Immature natural killer cell (primary cell): ENCODE results near the gene TANGO2. TPM values are rescaled to one million over a fixed set of nuclear protein-coding genes. Genes with fewer than 3 reads are reported as not detected.

Source experiments
- DNase-seq, 3 donors: peaks; one replicate each; pipeline ENCODE4 v3.0.0; 2022; ENCODE audit warnings: mixed read lengths in 1 of 3
- H3K27ac Mint-ChIP-seq, 6 donors: one replicate each; pipeline ENCODE4 v1.8.0; 2020; ENCODE audit warnings: mixed read lengths in 6 of 6, mild to moderate bottlenecking in 5 of 6, inconsistent platforms in 4 of 6, moderate library complexity in 3 of 6
- H3K27me3 Mint-ChIP-seq, 3 donors: one replicate each; pipeline ENCODE4 v1.8.0; 2020 to 2021; ENCODE audit warnings: low read depth in 3 of 3, mild to moderate bottlenecking in 3 of 3, mixed read lengths in 3 of 3, moderate library complexity in 3 of 3, inconsistent platforms in 1 of 3
- H3K36me3 Mint-ChIP-seq, 3 donors: one replicate each; pipeline ENCODE4 v1.8.0; 2020; ENCODE audit warnings: mixed read lengths in 3 of 3, inconsistent platforms in 2 of 3, mild to moderate bottlenecking in 2 of 3
- H3K4me1 Mint-ChIP-seq, 2 donors: one replicate each; pipeline ENCODE4 v1.8.0; 2020; ENCODE audit warnings: inconsistent platforms in 2 of 2, mild to moderate bottlenecking in 2 of 2, mixed read lengths in 2 of 2, moderate library complexity in 1 of 2
- H3K4me3 Mint-ChIP-seq, 5 donors: one replicate each; pipeline ENCODE4 v1.8.0; 2020; ENCODE audit warnings: mild to moderate bottlenecking in 5 of 5, mixed read lengths in 5 of 5, inconsistent platforms in 3 of 5, moderate library complexity in 3 of 5
- H3K9me3 Mint-ChIP-seq, 6 donors: one replicate each; pipeline ENCODE4 v1.8.0; 2020; ENCODE audit warnings: mild to moderate bottlenecking in 6 of 6, mixed read lengths in 6 of 6, inconsistent platforms in 4 of 6, moderate library complexity in 3 of 6
- polyA plus RNA-seq, 3 donors: library from polyadenylated mRNA; unstranded; fragments of 300-500 nt; fragmentation: Illumina TruSeq; gene quantifications; one replicate each; pipeline ENCODE4 v1.2.3, GENCODE V29; 2021

Gene TANGO2
- polyA plus RNA-seq, 3 donors from 2014 or later, result 43.3 to 68.6 (median 56.6) TPM

DNA sequence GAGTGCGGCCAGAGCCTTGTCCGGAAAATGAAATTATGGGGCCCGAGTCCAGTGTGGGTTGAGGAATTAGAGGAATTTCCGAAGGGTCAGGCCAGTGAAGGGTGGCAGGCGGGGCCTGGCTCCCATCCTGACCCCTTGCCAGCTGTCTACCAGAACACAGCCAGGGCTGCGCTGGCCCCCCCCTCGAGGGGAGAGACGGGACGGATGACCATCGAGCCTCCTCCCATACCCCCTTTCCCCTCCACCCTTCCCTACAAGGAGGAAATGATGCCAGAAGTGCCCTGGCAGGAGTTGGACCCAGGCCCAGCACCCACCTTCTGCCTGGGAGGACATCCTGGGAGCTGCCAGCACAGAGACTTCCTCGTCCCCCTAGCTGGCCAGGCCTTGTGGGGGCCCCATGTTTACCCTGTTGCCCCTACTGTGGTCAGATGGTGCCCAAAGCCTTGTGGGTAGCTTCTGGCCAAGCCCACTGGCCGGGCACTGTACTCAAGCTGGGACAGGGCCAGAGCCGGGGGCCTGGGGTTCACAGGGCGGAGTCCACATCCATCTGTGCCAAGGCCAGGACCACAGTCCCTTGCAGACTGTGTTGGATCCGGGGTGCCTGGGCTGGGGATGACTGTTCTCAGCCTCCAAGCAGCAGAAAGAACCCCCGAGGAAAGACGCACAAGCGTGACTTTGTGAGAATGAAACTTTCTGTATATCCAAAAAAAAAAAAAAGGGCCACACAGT lies 25.1 kb upstream of the TANGO2 start:
- H3K4me3 Mint-ChIP-seq, result no peak overlapping the region

DNA sequence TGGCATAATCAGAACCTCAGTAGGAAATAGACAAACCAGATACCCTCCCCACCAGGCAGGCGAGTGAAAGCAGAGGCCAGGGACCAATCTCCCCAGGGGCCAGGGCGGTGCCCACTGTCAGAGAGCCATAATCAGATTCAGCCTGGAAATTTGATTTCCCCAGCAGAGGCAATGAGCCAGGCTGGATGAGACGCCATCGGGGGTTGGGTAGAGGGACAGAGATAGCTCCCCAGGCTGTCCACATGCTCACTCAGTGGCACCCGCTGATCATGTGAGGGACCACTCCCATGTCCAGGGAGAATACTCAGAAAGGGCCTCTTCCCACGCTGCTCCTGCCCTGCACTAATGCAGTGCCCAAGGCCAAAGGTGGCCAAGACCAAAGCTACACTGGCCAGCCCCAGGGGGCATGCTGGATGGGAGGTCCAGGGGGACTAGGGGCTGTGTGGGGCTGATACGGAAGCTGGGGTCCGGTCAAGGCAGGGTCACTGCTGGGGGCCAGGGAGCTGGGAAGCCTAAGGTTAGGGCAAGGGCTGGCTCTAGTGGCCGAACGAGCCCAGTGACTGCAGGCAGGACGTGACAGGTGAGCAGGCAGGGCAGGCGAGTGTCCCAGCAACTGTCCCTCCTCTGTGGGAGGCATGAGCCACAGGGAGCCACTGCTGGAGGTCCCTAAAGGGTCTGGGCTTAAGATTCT lies 24.1 kb upstream of the TANGO2 start:
- Mint-ChIP-seq H3K36me3 (peaks cover 0 to 4% (median 3%) of the 10 kb centered on the region in 3 donors), H3K27me3 (peaks cover 0 to 1% (median 0%) of the 10 kb centered on the region in 3 donors), H3K4me3 (no peak overlapping the region), H3K27ac (no peak overlapping the region), H3K9me3 (no peaks in the 10 kb centered on the region), H3K4me1 (no peaks in the 10 kb centered on the region)
- DNase-seq, result no peak

More for the DNA sequence above, 25.1 kb upstream of the TANGO2 start:
- DNase-seq, result no peak
- Mint-ChIP-seq H3K36me3 (no peaks in the 10 kb centered on the region), H3K9me3 (no peaks in the 10 kb centered on the region), H3K27ac (no peak overlapping the region), H3K27me3 (peaks cover 0 to 1% (median 0%) of the 10 kb centered on the region in 3 donors), H3K4me1 (no peaks in the 10 kb centered on the region)

DNA sequence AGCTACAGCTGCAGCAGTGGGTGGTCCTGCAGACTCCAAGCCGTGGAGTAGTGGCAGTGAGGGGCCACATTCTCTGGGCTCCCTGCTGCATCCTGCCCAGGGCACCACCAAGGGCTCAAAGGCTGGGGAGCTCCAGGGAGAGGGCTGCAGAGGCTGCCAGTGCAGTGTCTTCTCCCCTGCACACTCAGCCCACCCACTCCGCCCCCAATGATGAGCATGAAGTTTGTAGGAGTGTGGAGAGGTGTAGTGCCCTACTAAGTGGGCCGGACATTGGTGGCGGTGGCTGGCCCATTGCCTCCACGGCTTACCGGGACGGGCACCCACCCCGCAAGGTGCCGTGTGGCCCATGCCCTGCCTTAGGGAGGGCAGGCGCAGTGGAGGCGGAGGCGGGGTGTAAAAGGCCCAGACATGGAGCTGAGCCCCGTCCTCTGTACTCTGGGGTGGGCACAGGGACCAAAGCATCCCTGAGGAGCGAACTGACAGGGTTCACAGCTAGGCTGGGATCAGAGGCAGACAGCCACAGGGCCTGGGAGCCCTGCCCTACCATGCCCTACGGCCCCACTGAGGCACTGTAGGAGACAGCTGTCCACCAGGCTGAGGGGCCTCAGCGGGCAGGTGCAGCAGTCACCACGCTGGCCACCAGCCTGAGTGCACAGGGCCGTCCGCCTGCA lies 23.2 kb upstream of the TANGO2 start:
- Mint-ChIP-seq H3K9me3 (peaks cover 0 to 2% (median 0%) of the 10 kb centered on the region in 6 donors), H3K27ac (no peak overlapping the region), H3K27me3 (peaks cover 0 to 1% (median 0%) of the 10 kb centered on the region in 3 donors), H3K4me3 (no peak overlapping the region), H3K4me1 (no peaks in the 10 kb centered on the region), H3K36me3 (peaks cover 0 to 5% (median 3%) of the 10 kb centered on the region in 3 donors)
- DNase-seq, result no peak

DNA sequence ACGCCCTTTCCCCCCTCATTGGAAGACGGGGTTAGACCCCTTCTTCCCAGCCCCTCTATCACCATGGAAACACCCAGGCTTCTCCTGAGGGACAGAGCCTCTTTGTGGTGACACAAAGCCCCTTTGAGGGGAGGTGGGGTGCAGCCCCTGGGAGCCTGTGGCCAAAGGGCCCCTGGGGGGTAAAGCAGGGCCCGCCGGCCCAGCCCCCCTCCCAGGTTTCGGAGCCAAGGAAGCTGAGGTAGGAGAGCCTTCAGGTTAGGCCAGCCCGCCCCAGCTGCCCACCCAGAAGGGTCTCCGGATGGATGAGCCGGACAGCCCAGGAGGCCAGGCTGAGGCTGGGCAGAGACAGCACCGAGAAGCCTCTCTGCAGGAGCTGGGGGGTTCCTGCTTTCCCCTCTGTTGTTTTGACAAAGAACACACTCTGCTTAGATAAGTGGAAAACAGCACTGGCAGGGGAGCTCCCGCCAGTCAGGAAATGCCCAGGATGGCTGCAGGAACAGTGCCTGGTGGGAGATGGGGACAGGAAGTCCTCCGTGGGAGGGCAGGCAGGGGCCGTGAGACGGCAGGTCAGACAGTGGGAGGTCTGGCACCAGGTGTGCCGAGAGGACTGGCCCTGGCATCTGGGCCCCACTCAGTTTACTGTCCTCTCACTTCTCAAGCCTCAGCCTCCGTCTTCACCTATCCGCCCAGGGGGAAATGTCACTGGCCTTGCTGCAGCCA lies 22.5 kb upstream of the TANGO2 start:
- Mint-ChIP-seq H3K4me3 (no peak overlapping the region), H3K9me3 (peaks cover 1 to 9% (median 5%) of the 10 kb centered on the region in 6 donors), H3K36me3 (peaks cover 5 to 11% (median 9%) of the 10 kb centered on the region in 3 donors), H3K27ac (no peak overlapping the region), H3K27me3 (peaks cover 0 to 1% (median 0%) of the 10 kb centered on the region in 3 donors), H3K4me1 (no peaks in the 10 kb centered on the region)
- DNase-seq, result no peak

DNA sequence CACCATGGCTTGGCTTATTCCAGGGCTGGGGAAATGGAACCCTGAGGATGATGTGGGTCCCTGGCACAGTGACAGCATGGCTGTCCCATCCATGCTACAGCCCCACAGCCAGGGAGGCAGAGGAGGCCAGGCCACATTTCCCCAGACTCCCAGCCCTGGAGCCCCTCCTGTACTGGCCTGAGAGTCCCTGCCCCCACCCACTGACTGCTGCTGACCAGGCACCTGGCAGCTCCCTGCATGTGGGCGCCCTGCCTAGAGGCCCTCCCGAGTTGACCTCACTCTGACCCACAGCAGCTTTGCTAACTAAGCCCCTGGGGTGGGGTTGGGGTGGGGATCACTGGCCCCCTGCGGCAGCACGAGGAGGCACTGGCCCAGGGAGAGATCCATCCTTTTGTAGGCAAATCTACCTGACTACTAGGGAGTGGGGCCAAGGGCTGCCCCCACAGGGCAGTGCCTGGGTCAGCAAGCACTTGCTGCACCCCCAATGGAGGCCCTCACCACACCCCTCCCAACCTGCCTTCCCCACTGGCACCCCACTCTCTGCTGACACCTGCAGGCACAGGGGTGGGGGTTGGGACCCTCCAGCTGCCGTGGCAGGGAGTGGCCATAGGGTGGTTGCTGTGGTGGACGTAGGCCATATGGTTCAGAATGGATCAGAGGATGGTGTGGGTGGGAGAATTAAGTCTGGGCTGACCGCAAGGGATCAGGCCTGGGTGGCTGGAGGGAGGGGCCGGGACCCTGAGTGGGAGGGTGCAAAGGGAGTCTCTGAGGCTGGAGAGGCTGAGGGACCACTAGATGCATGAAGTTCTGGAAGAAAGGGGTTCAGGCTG lies 21.7 kb upstream of the TANGO2 start:
- DNase-seq, result no peak
- Mint-ChIP-seq H3K27ac (no peak overlapping the region), H3K4me3 (no peak overlapping the region), H3K9me3 (peaks cover 4 to 13% (median 9%) of the 10 kb centered on the region in 6 donors), H3K4me1 (no peaks in the 10 kb centered on the region), H3K27me3 (peaks cover 0 to 1% (median 0%) of the 10 kb centered on the region in 3 donors), H3K36me3 (peaks cover 11 to 19% (median 12%) of the 10 kb centered on the region in 3 donors)

DNA sequence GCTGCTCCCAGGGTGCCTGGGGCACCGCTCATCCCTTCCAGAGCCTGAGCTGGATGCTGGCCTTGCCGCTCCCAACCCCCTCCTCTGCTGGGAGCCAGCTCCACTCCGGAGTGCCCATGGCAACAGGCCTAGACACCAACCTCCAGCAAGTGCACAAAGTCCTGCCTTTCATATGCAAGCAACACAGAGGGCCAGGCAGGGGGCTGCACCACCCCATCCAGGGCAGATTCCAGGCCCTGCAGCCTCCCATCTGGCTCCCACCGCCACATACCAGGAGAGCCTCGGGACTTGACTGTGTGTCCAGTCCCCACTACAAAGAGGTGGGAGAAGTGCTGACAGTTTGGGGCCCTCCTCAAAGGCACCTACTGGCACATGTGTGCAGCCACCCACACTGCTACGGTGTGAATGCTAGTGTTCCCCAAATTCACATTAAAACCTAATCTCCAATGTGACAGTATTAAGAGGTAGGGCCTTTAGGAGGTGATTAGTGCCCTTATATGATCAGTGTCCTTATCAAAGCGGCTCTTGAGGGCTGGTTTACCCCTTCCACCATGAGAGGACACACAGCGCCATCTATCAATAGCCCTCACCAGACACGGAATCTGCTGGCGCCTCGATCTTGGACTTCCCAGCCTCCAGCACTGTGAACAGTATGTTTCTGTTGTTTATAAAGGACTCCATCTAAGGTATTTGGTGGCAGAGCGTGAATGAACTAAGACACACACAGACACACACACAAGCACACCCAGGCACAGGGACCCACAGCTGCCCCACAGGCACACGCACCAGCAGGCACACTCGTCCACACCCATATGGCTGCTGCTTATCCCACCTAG lies 20.4 kb upstream of the TANGO2 start:
- DNase-seq, result no peak
- Mint-ChIP-seq H3K27me3 (peaks cover 0 to 1% (median 0%) of the 10 kb centered on the region in 3 donors), H3K4me3 (no peak overlapping the region), H3K27ac (no peak overlapping the region), H3K36me3 (peaks cover 12 to 25% (median 15%) of the 10 kb centered on the region in 3 donors), H3K4me1 (no peaks in the 10 kb centered on the region), H3K9me3 (peaks cover 4 to 13% (median 10%) of the 10 kb centered on the region in 6 donors)

DNA sequence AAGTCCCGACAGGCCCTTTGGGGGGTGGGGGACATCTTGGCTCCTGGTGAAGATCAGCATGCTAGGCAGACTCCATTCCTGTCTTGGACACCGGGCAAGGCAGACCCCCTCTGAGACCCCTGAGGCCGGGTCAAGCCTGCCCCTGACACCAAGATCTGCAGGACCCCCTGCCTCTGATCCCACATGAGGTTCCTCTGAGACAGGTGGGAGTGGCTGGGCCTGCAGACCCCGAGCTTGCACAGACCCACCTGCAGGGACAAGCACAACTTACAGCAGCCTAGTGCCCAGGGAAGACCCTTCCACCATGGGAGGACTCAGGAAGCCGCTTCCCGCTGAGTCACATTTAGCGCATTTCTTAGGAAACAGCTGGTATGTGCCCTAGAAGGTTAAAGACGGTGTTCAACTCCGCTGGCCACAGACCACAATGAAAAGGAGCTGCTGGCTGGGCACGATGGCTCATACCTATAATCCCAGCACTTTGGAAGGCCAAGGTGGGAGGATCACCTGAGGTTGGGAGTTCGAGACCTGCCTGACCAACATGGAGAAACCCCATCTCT lies 19.8 kb upstream of the TANGO2 start:
- Mint-ChIP-seq H3K27me3 (peaks cover 0 to 1% (median 0%) of the 10 kb centered on the region in 3 donors), H3K4me1 (no peaks in the 10 kb centered on the region), H3K9me3 (peaks cover 4 to 13% (median 10%) of the 10 kb centered on the region in 6 donors), H3K36me3 (peaks cover 12 to 25% (median 18%) of the 10 kb centered on the region in 3 donors), H3K27ac (no peak overlapping the region), H3K4me3 (no peak overlapping the region)
- DNase-seq, result no peak

DNA sequence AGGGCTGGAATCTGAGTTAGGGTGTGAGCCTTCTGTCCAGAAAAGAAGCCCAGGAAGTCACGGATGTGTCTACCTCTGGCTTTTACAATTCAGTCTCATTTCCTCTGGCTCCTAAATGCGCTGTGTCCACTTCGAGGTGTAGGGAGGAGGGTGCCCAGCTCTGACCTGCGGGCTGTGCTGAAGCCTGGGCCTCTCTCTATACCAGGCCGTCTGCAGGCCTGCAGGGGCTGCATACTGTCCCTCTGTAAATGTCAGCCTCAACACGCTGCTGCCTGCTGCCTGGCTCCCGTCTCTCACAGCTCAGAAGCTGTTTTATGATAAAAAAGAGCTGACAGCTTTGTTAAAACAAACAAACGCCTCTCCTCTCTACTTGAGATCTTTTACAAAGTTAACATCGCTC lies 18.8 kb upstream of the TANGO2 start:
- no peak for DNase-seq
- Mint-ChIP-seq H3K4me1 (no peaks in the 10 kb centered on the region), H3K36me3 (peaks cover 12 to 25% (median 18%) of the 10 kb centered on the region in 3 donors), H3K4me3 (no peak overlapping the region), H3K27me3 (no peaks in the 10 kb centered on the region), H3K27ac (no peak overlapping the region), H3K9me3 (peaks cover 4 to 13% (median 10%) of the 10 kb centered on the region in 6 donors)

DNA sequence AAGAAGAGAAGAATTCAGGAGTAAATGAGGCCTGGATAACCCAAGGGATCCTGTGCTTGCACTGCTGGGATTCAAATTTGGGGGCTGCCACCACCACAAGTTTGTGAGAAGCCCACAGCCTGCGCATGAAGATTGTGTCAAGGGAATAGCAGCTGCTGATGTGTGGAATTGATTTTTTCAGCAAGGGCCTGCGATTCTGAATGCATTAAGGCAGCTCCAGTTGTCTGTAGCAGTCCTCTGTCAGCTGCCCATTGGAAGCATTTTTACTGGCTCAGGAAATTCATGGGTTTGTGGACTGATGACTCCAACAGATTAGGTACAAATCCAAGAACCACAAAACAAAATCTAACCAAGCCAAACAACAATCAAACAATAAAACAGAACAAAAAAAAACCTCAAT lies 18.3 kb upstream of the TANGO2 start:
- H3K36me3 Mint-ChIP-seq, result peaks cover 12 to 25% (median 18%) of the 10 kb centered on the region in 3 donors
- no peak for DNase-seq
- no peaks in the 10 kb centered on the region for H3K27me3 Mint-ChIP-seq
- peaks cover 4 to 13% (median 10%) of the 10 kb centered on the region in 6 donors for H3K9me3 Mint-ChIP-seq
- no peaks in the 10 kb centered on the region for H3K4me1 Mint-ChIP-seq
- H3K27ac Mint-ChIP-seq, result no peak overlapping the region
- H3K4me3 Mint-ChIP-seq, result no peak overlapping the region

DNA sequence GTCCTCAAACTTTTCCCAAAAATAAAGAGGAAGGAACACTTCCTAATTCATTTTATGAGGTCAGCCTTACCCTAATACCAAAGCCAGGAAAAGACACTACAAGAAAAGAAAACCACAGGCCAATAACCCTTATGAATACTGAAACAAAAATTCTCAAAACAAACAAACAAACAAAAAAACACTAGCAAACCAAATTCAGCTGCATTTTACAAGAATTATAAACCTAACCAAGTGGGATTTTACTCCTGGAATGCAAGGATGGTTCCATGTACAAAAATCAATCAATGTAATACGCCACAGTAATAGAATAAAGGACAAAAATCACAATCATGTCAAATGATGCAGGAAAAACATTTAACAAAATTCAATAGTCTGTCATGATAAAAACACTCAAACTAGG lies 17.6 kb upstream of the TANGO2 start:
- H3K4me3 Mint-ChIP-seq, result no peak overlapping the region

DNA sequence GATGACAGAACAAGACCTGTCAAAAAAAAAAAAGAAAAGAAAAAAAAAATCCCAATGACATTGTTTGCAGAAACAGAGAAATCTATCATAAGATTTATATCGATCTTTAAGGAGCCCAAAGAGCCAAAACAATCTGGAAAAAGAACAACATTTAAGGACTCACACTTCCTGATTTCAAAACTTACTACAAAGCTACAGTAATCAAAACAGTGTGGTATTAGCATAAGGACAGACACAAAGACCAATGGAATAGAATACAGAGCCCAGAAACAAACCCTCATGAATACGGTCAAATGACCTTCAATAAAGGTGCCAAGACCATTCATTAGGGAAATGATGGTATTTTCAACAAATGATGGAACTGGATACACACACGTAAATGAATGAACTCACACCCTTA lies 16.4 kb upstream of the TANGO2 start:
- Mint-ChIP-seq H3K9me3 (peaks cover 4 to 13% (median 10%) of the 10 kb centered on the region in 6 donors), H3K4me3 (no peak overlapping the region), H3K27ac (no peak overlapping the region), H3K36me3 (peaks cover 12 to 25% (median 18%) of the 10 kb centered on the region in 3 donors), H3K27me3 (no peaks in the 10 kb centered on the region), H3K4me1 (no peaks in the 10 kb centered on the region)
- no peak for DNase-seq

More for the DNA sequence above, 17.6 kb upstream of the TANGO2 start:
- Mint-ChIP-seq H3K9me3 (peaks cover 4 to 13% (median 10%) of the 10 kb centered on the region in 6 donors), H3K4me1 (no peaks in the 10 kb centered on the region), H3K27ac (no peak overlapping the region), H3K36me3 (peaks cover 12 to 25% (median 18%) of the 10 kb centered on the region in 3 donors), H3K27me3 (no peaks in the 10 kb centered on the region)
- DNase-seq, result no peak
